ENCODE measurements around the gene CDKN3.

The CDKN3 gene

GRCh38 chr14:54396493-54397335 lies at the start of gene CDKN3:
Gene CDKN3 (plus strand): TSS chr14:54397007. CDS start chr14:54397069, 62 bp downstream.
- DNase-seq: peak; percentile 97

- no peak for DNase-seq
Observed at GRCh38 chr14:54347044-54347443, 49.8 kb upstream of the CDKN3 start.

- DNase-seq: no peak
Observed at GRCh38 chr14:54348001-54348611, 48.7 kb upstream of the CDKN3 start.

- DNase-seq: no peak
Observed at GRCh38 chr14:54348923-54349620, 47.7 kb upstream of the CDKN3 start.

DNA sequence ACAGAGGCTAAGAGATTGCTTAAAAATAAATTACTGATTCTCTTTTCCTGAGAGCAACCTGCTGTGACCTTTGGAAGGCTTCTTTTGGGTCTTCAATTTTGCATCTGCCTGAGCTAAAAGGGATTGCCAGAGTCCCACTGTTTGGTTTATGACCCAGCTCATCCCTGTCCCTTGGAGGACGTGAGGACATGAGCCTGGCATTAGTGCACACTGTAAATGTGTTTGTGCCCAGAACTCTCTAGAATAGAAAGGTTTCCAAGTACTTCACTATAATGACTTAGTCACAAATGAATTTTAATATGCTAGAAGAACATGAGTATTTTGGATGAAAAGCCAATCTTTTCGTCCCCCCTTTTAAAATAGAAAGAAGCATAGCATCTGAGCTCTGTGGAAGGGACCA lies 47.1 kb upstream of the CDKN3 start:
- DNase-seq: no peak

DNA sequence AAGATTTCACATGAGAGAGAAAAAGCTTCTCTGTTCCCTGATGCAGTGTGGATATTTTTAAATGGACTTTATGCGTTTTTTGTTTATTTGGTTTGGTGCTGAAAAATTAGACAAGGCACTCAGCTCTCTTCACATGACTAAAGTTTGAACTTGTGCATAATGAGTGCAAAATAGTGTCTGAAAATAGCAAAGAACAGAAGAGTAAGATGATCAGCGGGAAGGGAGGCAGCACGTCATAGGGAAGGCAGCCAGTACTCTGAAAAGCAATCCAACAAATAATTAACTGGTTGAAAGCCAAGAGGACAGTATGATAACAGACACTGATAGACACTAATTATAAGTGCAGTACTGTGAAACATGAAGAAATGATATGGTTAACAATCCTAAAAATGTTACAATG lies 46.6 kb upstream of the CDKN3 start:
- DNase-seq: no peak

GRCh38 chr14:54353266-54353665 lies 43.5 kb upstream of the CDKN3 start:
- DNase-seq: no peak

GRCh38 chr14:54353694-54354093 lies 43.1 kb upstream of the CDKN3 start:
- DNase-seq: no peak

GRCh38 chr14:54354096-54354495 lies 42.7 kb upstream of the CDKN3 start:
- DNase-seq: no peak

DNA sequence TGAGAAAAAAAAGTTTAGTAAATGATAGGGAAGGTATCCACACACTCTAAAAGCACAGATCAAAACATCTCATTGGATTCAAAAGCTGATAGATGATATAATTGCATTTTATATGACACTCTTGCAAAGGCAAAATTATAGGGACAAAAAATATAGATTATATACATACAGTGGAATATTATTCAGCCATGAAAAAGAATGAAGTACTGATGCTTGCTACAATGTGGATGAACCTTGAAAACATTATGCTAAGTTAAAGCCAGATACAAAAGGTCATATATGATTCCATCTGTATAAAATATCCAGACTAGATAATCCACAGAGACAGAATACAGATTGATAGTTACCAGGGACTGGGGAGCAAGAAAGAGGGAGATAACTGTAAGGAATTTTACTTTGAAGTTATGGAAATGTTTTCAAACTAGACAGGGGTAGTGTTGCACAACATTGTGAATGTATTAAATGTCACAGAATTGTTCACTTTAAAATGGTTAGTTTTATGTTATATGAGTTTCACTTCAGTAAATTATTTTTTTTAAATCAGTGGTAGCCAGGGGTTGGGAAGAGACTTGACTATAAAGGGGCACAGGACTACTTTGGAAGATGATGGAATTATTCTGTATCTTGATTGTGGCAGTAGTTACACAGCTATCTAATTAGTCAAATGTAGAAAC lies 41.7 kb upstream of the CDKN3 start:
- DNase-seq: no peak

- DNase-seq: no peak
Observed at GRCh38 chr14:54355698-54356097, 41.1 kb upstream of the CDKN3 start.

GRCh38 chr14:54356172-54356571 lies 40.6 kb upstream of the CDKN3 start:
- DNase-seq: no peak

GRCh38 chr14:54360667-54361066 lies 36.1 kb upstream of the CDKN3 start:
- DNase-seq: no peak

GRCh38 chr14:54362089-54362504 lies 34.7 kb upstream of the CDKN3 start:
- DNase-seq: no peak

DNA sequence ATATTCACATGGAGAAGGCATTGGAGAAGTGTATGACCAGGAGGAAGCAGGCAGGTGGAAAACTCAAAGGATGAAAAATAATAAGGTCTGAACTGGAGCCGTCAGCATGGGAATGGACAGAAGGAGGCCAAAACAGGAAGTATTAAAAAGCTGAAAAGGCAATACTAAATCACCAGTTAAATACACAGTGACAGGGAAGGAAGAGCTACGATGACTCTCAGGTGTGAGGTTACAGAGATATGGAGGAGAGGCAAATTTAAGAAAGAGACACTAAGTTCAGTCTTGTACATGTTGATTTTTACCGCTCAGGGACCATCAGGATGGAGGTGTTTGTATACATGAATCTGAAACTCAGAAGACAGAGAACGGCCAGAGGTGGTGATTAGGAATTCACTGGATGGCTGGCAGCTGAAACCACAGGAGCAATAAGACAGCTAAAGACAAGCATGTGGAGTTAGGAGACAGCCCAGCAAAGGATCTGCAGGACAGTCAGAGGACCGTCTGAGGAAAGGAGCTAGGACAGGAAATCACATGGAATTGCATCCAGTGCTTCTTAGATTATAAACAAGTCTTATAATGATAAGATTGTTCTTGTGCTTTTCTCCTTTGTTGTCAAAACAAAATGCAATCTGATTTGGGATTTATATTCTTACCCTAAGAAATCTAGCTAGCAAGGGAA lies 33.9 kb upstream of the CDKN3 start:
- DNase-seq: no peak

DNA sequence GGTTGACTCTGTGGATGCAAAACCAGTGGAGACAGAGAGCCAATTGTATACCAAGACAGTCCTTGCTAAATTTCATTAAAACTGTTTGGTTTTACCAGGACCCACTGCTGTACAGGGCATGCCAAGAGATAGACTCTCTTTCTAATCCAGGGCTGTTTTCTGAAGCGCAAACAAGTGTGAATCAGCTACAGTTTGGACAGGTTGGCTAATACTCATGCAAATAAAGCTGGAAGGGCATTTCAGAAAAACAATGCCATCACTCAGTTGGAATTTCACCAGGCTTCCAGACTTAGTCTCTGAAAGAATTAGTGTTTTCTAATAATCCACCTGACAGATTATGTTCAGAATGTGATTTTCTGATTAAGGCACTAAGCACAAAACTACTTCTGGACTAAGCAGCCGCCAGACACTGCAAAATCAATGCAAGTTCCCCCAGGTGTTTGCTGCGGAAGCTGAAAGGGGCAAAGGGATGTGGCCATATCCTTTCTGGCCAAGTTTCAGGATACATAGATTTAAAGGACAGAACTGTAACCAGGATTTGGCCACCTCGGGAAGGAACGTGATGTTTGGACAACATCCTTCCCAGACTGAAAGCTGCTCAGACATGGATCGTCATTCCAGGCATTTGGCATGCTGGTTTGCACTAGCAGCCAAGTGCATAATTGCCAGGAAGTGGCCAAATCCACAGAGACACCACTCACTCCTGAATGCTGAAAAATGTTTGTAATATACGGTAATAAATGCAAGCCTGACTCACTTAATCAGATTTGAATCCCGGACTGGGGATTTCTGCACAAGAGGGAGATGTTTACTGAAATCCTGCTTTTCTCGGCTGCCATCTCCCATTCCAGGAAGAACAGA lies 32.0 kb upstream of the CDKN3 start:
- no peak for DNase-seq

GRCh38 chr14:54366736-54367735 lies 29.8 kb upstream of the CDKN3 start:
- DNase-seq: no peak

- DNase-seq: no peak
Observed at GRCh38 chr14:54368291-54368690, 28.5 kb upstream of the CDKN3 start.

- DNase-seq: no peak
Observed at GRCh38 chr14:54369343-54369742, 27.5 kb upstream of the CDKN3 start.

Data from CD4-positive, alpha-beta T cell treated with Interferon gamma for 1 hour (primary cell).